NOMO-1 treated with DMSO at 0.1 percent for 48 hours (cell line): ENCODE measurements around the gene TVP23A.
"Not testable (repeated sequence)": the region's sequence is repeated elsewhere in the genome, so short reads cannot be mapped to it uniquely, and the experiment has no call there.

Experiments used
- DNase-seq: peaks from one replicate; lab custom pipeline; 2025; ENCODE audit not compliant: unreplicated experiment; lab: John Stamatoyannopoulos, UW

TVP23A gene

GRCh38 chr16:10836174-10836853, 17.7 kb upstream of the TVP23A start:
- no peak for DNase-seq

GRCh38 chr16:10835281-10835931, 16.8 kb upstream of the TVP23A start:
- no peak for DNase-seq

- no peak for DNase-seq
These were observed 16.2 kb upstream of the TVP23A start for GRCh38 chr16:10834766-10835165.

- DNase-seq: no peak
These were observed 15.5 kb upstream of the TVP23A start for GRCh38 chr16:10834130-10834529.

- DNase-seq: no peak
These were observed 14.7 kb upstream of the TVP23A start for GRCh38 chr16:10833271-10833670.

- DNase-seq: no peak
These were observed 13.6 kb upstream of the TVP23A start for GRCh38 chr16:10831894-10832886.

GRCh38 chr16:10830240-10830639, 11.6 kb upstream of the TVP23A start:
- DNase-seq: not testable (repeated sequence)

GRCh38 chr16:10829390-10830098, 10.9 kb upstream of the TVP23A start:
- DNase-seq: not testable (repeated sequence)

- no peak for DNase-seq
These were observed 10.3 kb upstream of the TVP23A start for GRCh38 chr16:10828851-10829366.

GRCh38 chr16:10827691-10828341, 9.2 kb upstream of the TVP23A start:
- DNase-seq: no peak

- DNase-seq: no peak
These were observed 5.7 kb upstream of the TVP23A start for GRCh38 chr16:10824111-10824893.

GRCh38 chr16:10822702-10823101, 4.1 kb upstream of the TVP23A start:
- no peak for DNase-seq

- no peak for DNase-seq
These were observed 2.0 kb upstream of the TVP23A start for GRCh38 chr16:10820546-10820945.

- no peak for DNase-seq
These were observed 1.1 kb downstream of the TVP23A start for GRCh38 chr16:10817514-10817913.

GRCh38 chr16:10813099-10813455, 5.5 kb downstream of the TVP23A start:
- no peak for DNase-seq

- DNase-seq: peak; percentile 34
These were observed 6.1 kb downstream of the TVP23A start for GRCh38 chr16:10812312-10813098.

- no peak for DNase-seq
These were observed 8.9 kb downstream of the TVP23A start for GRCh38 chr16:10809706-10810105.

GRCh38 chr16:10808850-10809249, 9.7 kb downstream of the TVP23A start:
- no peak for DNase-seq

- DNase-seq: no peak
These were observed 10.4 kb downstream of the TVP23A start for GRCh38 chr16:10808218-10808617.
